Cardiac fibroblast (primary cell): ENCODE data around the gene PARD3B.

Experiments
- DNase-seq, 2 donors: peaks; one replicate each; pipeline versions ENCODE4 v3.0.0 to v3.0.0-alpha.2; 2010; ENCODE audit warnings: low read depth in 2 of 2
- H3K4me3 ChIP-seq, 2 donors: replicated peaks in 1 of 2; 1 replicate in 1 of 2; 2 replicates in 1 of 2; pipeline ENCODE4 v1.5.1; 2011; ENCODE audit warnings: low read depth in 2 of 2, low read length in 2 of 2, mild to moderate bottlenecking in 2 of 2, moderate library complexity in 1 of 2
- TF ChIP-seq, protein P1 (sequence below): IDR thresholded peaks from one replicate; pipeline ENCODE4 v1.5.1; 2011; ENCODE audit warnings: low read depth, mild to moderate bottlenecking, low read length, inconsistent platforms

The PARD3B gene

DNA sequence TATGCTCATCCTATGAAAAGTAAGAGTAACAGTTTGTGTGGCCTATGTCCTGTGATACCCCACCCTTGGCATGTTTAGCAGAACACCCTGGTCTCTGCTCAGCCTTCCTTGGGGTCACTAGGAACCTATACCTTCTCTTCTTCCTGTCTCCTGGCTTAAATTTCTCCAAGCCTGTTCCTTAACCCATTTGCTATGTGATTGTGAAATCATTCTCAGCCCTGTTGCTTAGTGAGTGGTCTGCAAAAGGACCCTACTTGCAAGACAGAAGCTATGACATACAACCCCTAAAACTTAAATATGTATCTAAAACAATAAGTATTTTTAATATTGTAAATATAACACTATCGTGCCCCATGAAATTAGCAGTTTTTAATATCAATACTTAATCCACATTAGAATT lies 524.7 kb downstream of the PARD3B start:
- TF ChIP-seq, protein P1, sequence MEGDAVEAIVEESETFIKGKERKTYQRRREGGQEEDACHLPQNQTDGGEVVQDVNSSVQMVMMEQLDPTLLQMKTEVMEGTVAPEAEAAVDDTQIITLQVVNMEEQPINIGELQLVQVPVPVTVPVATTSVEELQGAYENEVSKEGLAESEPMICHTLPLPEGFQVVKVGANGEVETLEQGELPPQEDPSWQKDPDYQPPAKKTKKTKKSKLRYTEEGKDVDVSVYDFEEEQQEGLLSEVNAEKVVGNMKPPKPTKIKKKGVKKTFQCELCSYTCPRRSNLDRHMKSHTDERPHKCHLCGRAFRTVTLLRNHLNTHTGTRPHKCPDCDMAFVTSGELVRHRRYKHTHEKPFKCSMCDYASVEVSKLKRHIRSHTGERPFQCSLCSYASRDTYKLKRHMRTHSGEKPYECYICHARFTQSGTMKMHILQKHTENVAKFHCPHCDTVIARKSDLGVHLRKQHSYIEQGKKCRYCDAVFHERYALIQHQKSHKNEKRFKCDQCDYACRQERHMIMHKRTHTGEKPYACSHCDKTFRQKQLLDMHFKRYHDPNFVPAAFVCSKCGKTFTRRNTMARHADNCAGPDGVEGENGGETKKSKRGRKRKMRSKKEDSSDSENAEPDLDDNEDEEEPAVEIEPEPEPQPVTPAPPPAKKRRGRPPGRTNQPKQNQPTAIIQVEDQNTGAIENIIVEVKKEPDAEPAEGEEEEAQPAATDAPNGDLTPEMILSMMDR = no peak
- no peak overlapping the region for H3K4me3 ChIP-seq
- DNase-seq = no peak

DNA sequence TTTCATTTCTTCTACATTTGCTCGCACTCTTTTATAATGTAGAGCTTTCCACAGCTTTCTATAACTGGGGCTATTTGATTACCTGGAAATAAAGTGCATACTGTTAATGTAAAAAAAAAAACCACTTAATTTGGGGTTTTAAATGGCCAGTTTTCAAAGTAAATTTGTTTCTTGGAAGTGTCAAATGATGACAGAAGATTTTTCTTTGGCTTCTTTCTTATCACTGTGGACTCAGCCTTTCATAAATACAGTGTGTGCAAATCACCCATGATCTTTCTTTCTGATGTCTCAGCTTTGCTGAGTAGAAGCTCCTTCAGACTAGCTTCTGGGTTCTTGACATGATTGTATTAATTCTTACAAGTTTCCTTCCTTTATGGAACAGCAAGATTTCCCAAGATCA lies 525.6 kb downstream of the PARD3B start:
- DNase-seq = no peak
- TF ChIP-seq, protein P1 = no peak
- H3K4me3 ChIP-seq = no peak overlapping the region

DNA sequence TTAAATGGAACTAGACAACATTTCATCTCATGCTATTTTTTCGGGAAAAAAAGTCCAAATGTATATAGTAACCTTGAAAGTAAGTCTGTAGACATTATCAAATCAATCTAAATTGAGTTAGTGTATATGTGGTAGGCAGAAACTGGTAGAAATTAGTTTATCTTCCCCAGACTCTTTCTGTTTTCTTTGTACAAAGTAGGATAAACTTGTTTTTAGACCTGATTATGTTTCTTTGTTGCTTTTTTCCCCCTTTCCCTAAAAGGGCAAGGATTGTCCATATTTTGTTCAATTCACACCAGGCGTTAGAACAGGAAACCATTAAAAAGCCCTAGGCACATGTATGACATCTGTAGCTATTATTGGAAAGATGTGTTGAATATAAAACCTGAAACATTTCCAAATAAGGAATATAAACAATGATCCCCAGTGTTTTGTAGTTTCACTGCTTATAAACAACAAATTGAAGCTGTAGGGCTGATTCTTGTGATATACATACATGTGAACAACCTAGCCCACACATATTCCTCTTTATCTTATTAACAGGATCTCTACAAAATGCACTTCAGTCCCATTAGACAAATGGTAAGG lies 528.3 kb downstream of the PARD3B start:
- TF ChIP-seq, protein P1 = no peak
- no peak overlapping the region for H3K4me3 ChIP-seq
- DNase-seq = no peak

DNA sequence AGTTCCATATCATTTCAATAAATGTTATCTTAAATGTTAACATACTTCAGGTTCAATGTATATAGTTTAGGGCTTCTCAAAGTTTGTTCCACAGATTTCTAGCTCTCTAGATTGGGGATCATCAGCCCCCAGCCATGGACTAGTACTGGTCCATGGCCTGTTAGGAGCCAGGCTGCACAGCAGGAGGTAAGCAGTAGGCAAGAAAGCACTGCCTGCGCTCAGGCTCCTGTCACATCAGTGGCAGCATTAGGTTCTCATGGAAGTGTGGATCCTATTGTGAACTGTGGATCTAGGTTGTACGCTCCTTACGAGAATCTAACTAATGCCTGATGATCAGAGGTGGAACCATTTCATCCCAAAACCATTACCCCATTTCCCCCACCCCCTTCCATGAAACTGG lies 531.1 kb downstream of the PARD3B start:
- DNase-seq = no peak
- TF ChIP-seq, protein P1 = no peak
- H3K4me3 ChIP-seq = no peak overlapping the region

DNA sequence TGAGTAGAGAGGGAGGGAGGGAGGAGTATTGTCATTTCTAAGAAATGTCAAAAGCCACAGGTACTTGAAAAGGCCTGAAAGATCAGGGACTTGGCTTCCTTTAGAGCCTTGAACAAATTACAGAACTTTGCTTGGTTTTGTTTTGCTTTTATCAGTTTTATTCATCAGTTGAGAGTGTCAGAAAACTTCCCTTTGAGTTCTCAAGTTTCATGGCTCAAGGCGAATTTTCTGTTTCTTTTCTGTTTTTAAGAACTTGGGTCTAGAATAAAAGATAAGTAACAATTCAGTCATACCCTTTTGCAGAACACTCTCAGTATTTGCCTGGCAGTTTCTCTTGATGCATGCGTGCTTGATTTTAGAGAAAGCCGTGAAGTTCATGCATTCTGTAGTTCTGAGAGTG lies 531.9 kb downstream of the PARD3B start:
- H3K4me3 ChIP-seq = no peak overlapping the region
- no peak for DNase-seq
- TF ChIP-seq, protein P1 = no peak

DNA sequence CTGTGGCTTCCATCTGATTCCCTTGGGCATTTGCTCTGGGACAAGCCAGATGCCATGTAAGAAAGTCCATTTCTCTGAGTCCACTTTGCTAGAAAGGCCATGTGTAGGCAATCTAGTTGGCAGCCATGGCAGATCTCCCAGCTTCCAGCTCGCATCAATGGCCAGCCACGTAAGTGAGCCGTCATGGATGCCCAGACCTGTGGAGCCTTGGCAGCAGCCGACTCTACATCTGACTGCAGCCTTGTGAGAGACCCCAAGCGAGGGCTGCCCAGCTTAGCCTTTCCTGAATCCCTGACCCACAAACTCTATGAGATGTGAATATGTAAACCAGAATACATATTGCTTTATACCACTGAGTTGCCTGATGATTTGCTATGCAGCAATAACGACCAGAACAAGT lies 533.5 kb downstream of the PARD3B start:
- no peak overlapping the region for H3K4me3 ChIP-seq
- TF ChIP-seq, protein P1 = no peak
- no peak for DNase-seq

DNA sequence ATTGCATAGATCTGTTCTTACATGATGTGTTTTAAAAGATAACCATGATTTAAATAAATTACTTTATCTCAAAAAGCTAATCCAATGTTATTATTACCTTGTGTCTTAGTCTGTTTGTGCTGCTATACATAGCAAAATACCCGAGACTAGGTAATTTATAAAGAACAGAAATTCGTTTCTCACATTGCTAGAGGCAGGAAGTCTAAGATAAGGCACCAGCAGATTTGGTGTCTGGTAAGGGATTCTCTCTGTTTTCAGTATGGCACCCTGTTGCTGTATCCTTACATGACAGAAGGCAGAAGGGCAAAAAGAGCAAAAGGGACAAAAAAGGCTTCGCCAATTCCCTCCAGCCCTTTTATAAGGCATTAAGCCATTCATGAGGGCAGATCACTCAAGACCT lies 533.9 kb downstream of the PARD3B start:
- H3K4me3 ChIP-seq = no peak overlapping the region
- no peak for DNase-seq
- TF ChIP-seq, protein P1 = no peak
